Astrocyte (in vitro differentiated cells and primary cell): ENCODE results near the gene SNX32. TPM values are rescaled to one million over a fixed set of nuclear protein-coding genes. Genes with fewer than 3 reads are reported as not detected.

Experiments used
- DNase-seq: peaks from one replicate; pipeline ENCODE4 v3.0.0-alpha.2; 2010; ENCODE audit warnings: low read depth
- FAIRE-seq: peaks from 2 replicates; lab custom pipeline; 2011; peaks lifted over from hg19 to GRCh38; lab: Jason Lieb, UNC
- H2AFZ ChIP-seq: 2 replicates; pipeline ENCODE4 v1.6.0; 2012; ENCODE audit warnings: low read depth, low read length, inconsistent platforms
- H3K27ac ChIP-seq: 2 replicates; pipeline ENCODE4 v1.5.1; 2011; ENCODE audit warnings: low read depth, low read length, inconsistent platforms
- H3K27me3 ChIP-seq: 2 replicates; pipeline ENCODE4 v1.6.0; 2011; ENCODE audit warnings: low read length, inconsistent platforms; ENCODE audit not compliant: insufficient read depth
- H3K36me3 ChIP-seq: 2 replicates; pipeline ENCODE4 v1.5.1; 2011; ENCODE audit warnings: low read length, inconsistent platforms; ENCODE audit not compliant: insufficient read depth
- H3K4me1 ChIP-seq: 2 replicates; pipeline ENCODE4 v1.5.1; 2011; ENCODE audit warnings: low read length, inconsistent platforms; ENCODE audit not compliant: insufficient read depth
- H3K4me2 ChIP-seq: 2 replicates; pipeline ENCODE4 v1.6.0; 2012; ENCODE audit warnings: low read length, inconsistent platforms
- H3K4me3 ChIP-seq: 2 replicates; pipeline ENCODE4 v1.5.1; 2011; ENCODE audit warnings: low read depth, mild to moderate bottlenecking, low read length, inconsistent platforms; ENCODE audit not compliant: insufficient read depth
- H3K79me2 ChIP-seq: 2 replicates; pipeline ENCODE4 v1.6.0; 2012; ENCODE audit warnings: mild to moderate bottlenecking, low read length, inconsistent platforms; ENCODE audit not compliant: insufficient read depth
- H3K9ac ChIP-seq: 2 replicates; pipeline ENCODE4 v1.6.0; 2012; ENCODE audit warnings: mild to moderate bottlenecking, low read length, inconsistent platforms
- H3K9me3 ChIP-seq: 2 replicates; pipeline ENCODE4 v1.5.1; 2012; ENCODE audit warnings: low read depth, mild to moderate bottlenecking, low read length, inconsistent platforms; ENCODE audit not compliant: insufficient read depth
- H4K20me1 ChIP-seq: 2 replicates; pipeline ENCODE4 v1.6.0; 2012; ENCODE audit warnings: low read length, inconsistent platforms; ENCODE audit not compliant: insufficient read depth
- H3K27ac Mint-ChIP-seq: one replicate; pipeline ENCODE4 v1.8.0; 2021; ENCODE audit warnings: mild to moderate bottlenecking, mixed read lengths; ENCODE audit not compliant: unreplicated experiment
- H3K27me3 Mint-ChIP-seq: one replicate; pipeline ENCODE4 v1.8.0; 2021; ENCODE audit warnings: low read depth, mixed read lengths; ENCODE audit not compliant: unreplicated experiment
- H3K36me3 Mint-ChIP-seq: one replicate; pipeline ENCODE4 v1.8.0; 2021; ENCODE audit warnings: low read depth, mixed read lengths; ENCODE audit not compliant: unreplicated experiment
- H3K4me1 Mint-ChIP-seq: one replicate; pipeline ENCODE4 v1.8.0; 2021; ENCODE audit warnings: low read depth, mixed read lengths; ENCODE audit not compliant: unreplicated experiment
- H3K4me3 Mint-ChIP-seq: one replicate; pipeline ENCODE4 v1.8.0; 2021; ENCODE audit warnings: mild to moderate bottlenecking, moderate library complexity, mixed read lengths; ENCODE audit not compliant: unreplicated experiment
- H3K9me3 Mint-ChIP-seq: one replicate; pipeline ENCODE4 v1.8.0; 2021; ENCODE audit warnings: mild to moderate bottlenecking, mixed read lengths; ENCODE audit not compliant: unreplicated experiment
- EZH2 ChIP-seq: IDR thresholded peaks from 2 replicates; pipeline ENCODE4 v1.6.1; 2012; ENCODE audit warnings: mild to moderate bottlenecking, low read length, inconsistent platforms; ENCODE audit not compliant: insufficient read depth
- total RNA-seq: library from RNA; stranded (reverse); gene quantifications from 2 replicates; pipeline ENCODE4 v1.2.1, GENCODE V29; 2021
- TF ChIP-seq, protein P1 (sequence below): IDR thresholded peaks from 2 replicates; pipeline ENCODE4 v1.5.1; 2011; ENCODE audit warnings: low read depth, mild to moderate bottlenecking, inconsistent platforms, low read length, moderate library complexity; ENCODE audit not compliant: insufficient read depth

The SNX32 gene
- total RNA-seq, 1 donor from 2014 or later, result 1.2 TPM

DNA sequence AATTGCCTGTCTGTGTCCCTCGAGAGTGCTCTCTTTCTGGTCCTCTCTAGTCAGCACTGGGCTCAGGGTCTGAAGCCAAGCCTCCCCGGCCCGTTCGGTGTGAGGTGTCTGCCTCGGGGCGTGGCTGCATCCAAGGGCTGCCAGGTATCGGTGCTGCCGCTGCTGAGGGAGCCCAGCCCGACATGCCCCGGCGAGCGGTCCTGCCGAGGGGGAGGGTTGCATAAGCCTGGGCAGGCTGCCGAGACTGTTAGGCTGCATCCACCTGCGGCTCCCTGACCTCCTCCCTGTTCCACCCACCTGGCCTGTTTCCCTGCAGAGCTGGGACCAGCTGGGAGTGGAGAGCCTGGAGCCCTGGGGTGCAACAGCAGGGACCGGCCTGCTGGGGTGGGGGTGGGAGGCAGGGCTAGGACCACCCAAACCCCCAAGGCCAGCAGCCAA, 40.6 kb upstream of the SNX32 start:
- no peak overlapping the region for H3K4me3 Mint-ChIP-seq
- peaks cover 26% of the 10 kb centered on the region for H3K27me3 ChIP-seq
- FAIRE-seq, result no peak

GRCh38 chr11:65793625-65794400, 40.0 kb upstream of the SNX32 start:
- no peak for TF ChIP-seq EZH2
- TF ChIP-seq, protein P1, sequence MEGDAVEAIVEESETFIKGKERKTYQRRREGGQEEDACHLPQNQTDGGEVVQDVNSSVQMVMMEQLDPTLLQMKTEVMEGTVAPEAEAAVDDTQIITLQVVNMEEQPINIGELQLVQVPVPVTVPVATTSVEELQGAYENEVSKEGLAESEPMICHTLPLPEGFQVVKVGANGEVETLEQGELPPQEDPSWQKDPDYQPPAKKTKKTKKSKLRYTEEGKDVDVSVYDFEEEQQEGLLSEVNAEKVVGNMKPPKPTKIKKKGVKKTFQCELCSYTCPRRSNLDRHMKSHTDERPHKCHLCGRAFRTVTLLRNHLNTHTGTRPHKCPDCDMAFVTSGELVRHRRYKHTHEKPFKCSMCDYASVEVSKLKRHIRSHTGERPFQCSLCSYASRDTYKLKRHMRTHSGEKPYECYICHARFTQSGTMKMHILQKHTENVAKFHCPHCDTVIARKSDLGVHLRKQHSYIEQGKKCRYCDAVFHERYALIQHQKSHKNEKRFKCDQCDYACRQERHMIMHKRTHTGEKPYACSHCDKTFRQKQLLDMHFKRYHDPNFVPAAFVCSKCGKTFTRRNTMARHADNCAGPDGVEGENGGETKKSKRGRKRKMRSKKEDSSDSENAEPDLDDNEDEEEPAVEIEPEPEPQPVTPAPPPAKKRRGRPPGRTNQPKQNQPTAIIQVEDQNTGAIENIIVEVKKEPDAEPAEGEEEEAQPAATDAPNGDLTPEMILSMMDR, result no peak
- H3K27me3 Mint-ChIP-seq, result peaks cover 71% of the 10 kb centered on the region
- H3K4me2 ChIP-seq, result no peak overlapping the region
- H3K36me3 ChIP-seq, result no peaks in the 10 kb centered on the region
- no peak for FAIRE-seq
- no peaks in the 10 kb centered on the region for H3K36me3 Mint-ChIP-seq
- no peaks in the 10 kb centered on the region for H3K9me3 Mint-ChIP-seq
- H3K4me3 Mint-ChIP-seq, result no peak overlapping the region
- no peak overlapping the region for H3K27ac Mint-ChIP-seq
- H3K79me2 ChIP-seq, result no peaks in the 10 kb centered on the region
- no peaks in the 10 kb centered on the region for H3K9me3 ChIP-seq
- H3K4me1 ChIP-seq, result no peaks in the 10 kb centered on the region
- no peaks in the 10 kb centered on the region for H3K4me1 Mint-ChIP-seq
- no peaks in the 10 kb centered on the region for H4K20me1 ChIP-seq
- no peak overlapping the region for H2AFZ ChIP-seq
- no peak overlapping the region for H3K27ac ChIP-seq
- DNase-seq, result no peak
- H3K27me3 ChIP-seq, result peaks cover 21% of the 10 kb centered on the region
- no peak overlapping the region for H3K9ac ChIP-seq
- H3K4me3 ChIP-seq, result no peak overlapping the region

More for the DNA sequence above, 40.6 kb upstream of the SNX32 start:
- peaks cover 75% of the 10 kb centered on the region for H3K27me3 Mint-ChIP-seq
- H3K36me3 Mint-ChIP-seq, result no peaks in the 10 kb centered on the region
- H3K9me3 Mint-ChIP-seq, result no peaks in the 10 kb centered on the region
- H3K9ac ChIP-seq, result no peak overlapping the region
- DNase-seq, result no peak
- no peaks in the 10 kb centered on the region for H3K4me1 ChIP-seq
- H3K27ac Mint-ChIP-seq, result no peak overlapping the region
- no peak overlapping the region for H2AFZ ChIP-seq
- no peak overlapping the region for H3K4me2 ChIP-seq
- H3K27ac ChIP-seq, result no peak overlapping the region
- no peaks in the 10 kb centered on the region for H3K4me1 Mint-ChIP-seq
- no peaks in the 10 kb centered on the region for H3K36me3 ChIP-seq
- H3K79me2 ChIP-seq, result no peaks in the 10 kb centered on the region
- no peaks in the 10 kb centered on the region for H4K20me1 ChIP-seq
- no peak overlapping the region for H3K4me3 ChIP-seq
- TF ChIP-seq, protein P1, result no peak
- TF ChIP-seq EZH2, result no peak
- H3K9me3 ChIP-seq, result no peaks in the 10 kb centered on the region
